Umbilical cord (tissue), 2 donors: ENCODE data around the gene C17orf67. TPM values are rescaled to one million over a fixed set of nuclear protein-coding genes. Genes with fewer than 3 reads are reported as not detected.

Experiments used
- DNase-seq: peaks from one replicate; pipeline ENCODE4 v3.0.0-alpha.2; 2015; ENCODE audit warnings: low spot score
- total RNA-seq: library from RNA; depleted of rRNA; stranded (reverse); fragments of >200 nt; gene quantifications from one replicate; pipeline ENCODE4 v1.2.3, GENCODE V29; 2014; ENCODE audit warnings: low replicate concordance; ENCODE audit not compliant: insufficient read depth

C17orf67 gene
- total RNA-seq, result 0.48 TPM

- peak; percentile 98 for DNase-seq
Measured at GRCh38 chr17:56833809-56834379, at the start of gene C17orf67, which contains the start of gene DGKE. Gene C17orf67 (minus strand): TSS chr17:56833920. CDS start chr17:56815810, 18,110 bp downstream. Gene DGKE (plus strand): TSS chr17:56834151. CDS start chr17:56834796, 645 bp downstream.

- DNase-seq, result no peak
Measured at GRCh38 chr17:56881685-56882295, 48.1 kb upstream of the C17orf67 start.

GRCh38 chr17:56880571-56880970 lies 46.9 kb upstream of the C17orf67 start:
- DNase-seq, result no peak

- peak; percentile 12 for DNase-seq
Measured at GRCh38 chr17:56880133-56880532, 46.4 kb upstream of the C17orf67 start.

GRCh38 chr17:56879280-56879679 lies 45.6 kb upstream of the C17orf67 start:
- no peak for DNase-seq

- no peak for DNase-seq
Measured at GRCh38 chr17:56876766-56877179, 43.1 kb upstream of the C17orf67 start.

- no peak for DNase-seq
Measured at GRCh38 chr17:56870081-56870651, 36.4 kb upstream of the C17orf67 start.

GRCh38 chr17:56868716-56869115 lies 35.0 kb upstream of the C17orf67 start:
- DNase-seq, result no peak

GRCh38 chr17:56867948-56868376 lies 34.2 kb upstream of the C17orf67 start:
- DNase-seq, result peak; percentile 45

GRCh38 chr17:56866496-56866895 lies 32.8 kb upstream of the C17orf67 start:
- no peak for DNase-seq

- no peak for DNase-seq
Measured at GRCh38 chr17:56866076-56866475, 32.4 kb upstream of the C17orf67 start.

GRCh38 chr17:56863974-56864373 lies 30.3 kb upstream of the C17orf67 start:
- no peak for DNase-seq

GRCh38 chr17:56861899-56862298 lies 28.2 kb upstream of the C17orf67 start:
- no peak for DNase-seq

- DNase-seq, result no peak
Measured at GRCh38 chr17:56851008-56851407, 17.3 kb upstream of the C17orf67 start.

GRCh38 chr17:56850591-56850990 lies 16.9 kb upstream of the C17orf67 start:
- no peak for DNase-seq

- DNase-seq, result no peak
Measured at GRCh38 chr17:56849131-56849530, 15.4 kb upstream of the C17orf67 start.

GRCh38 chr17:56847106-56847505 lies 13.4 kb upstream of the C17orf67 start:
- DNase-seq, result no peak

GRCh38 chr17:56845934-56846333 lies 12.2 kb upstream of the C17orf67 start:
- no peak for DNase-seq

- DNase-seq, result no peak
Measured at GRCh38 chr17:56842577-56842976, 8.9 kb upstream of the C17orf67 start.

- no peak for DNase-seq
Measured at GRCh38 chr17:56838687-56839086, 5.0 kb upstream of the C17orf67 start.

GRCh38 chr17:56835264-56835585 lies 1.5 kb upstream of the C17orf67 start:
- DNase-seq, result no peak

- DNase-seq, result peak; percentile 24
Measured at GRCh38 chr17:56834380-56835263, 902 bp upstream of the C17orf67 start.
